ENCODE results near the gene KLB.
"Not testable (repeated sequence)": the region's sequence is repeated elsewhere in the genome, so short reads cannot be mapped to it uniquely, and the experiment has no call there.

The KLB gene

GRCh38 chr4:39406763-39407583 lies at the start of gene KLB:
Gene KLB, plus strand, starts transcription at chr4:39406930. Its CDS starts 20 bp downstream, at chr4:39406950.
- DNase-seq (ENCODE audit: low read depth in 2 of 2) = no peak

GRCh38 chr4:39357002-39357401 lies 49.7 kb upstream of the KLB start:
- DNase-seq (ENCODE audit: low read depth in 2 of 2) = no peak

- DNase-seq (ENCODE audit: low read depth in 2 of 2) = not testable (repeated sequence)
Observed at GRCh38 chr4:39360611-39361010, 46.1 kb upstream of the KLB start.

GRCh38 chr4:39362827-39363226 lies 43.9 kb upstream of the KLB start:
- DNase-seq (ENCODE audit: low read depth in 2 of 2) = no peak

- no peak for DNase-seq (ENCODE audit: low read depth in 2 of 2)
Observed at GRCh38 chr4:39363773-39364393, 42.8 kb upstream of the KLB start.

- DNase-seq (ENCODE audit: low read depth in 2 of 2) = no peak
Observed at GRCh38 chr4:39365360-39365759, 41.4 kb upstream of the KLB start.

GRCh38 chr4:39365830-39366771 lies 40.6 kb upstream of the KLB start, which contains the start of gene RFC1:
Gene RFC1, minus strand, starts transcription at chr4:39366362. Its CDS starts 121 bp downstream, at chr4:39366241.
- peak; percentile 87 to 88 for DNase-seq (ENCODE audit: low read depth in 2 of 2)

GRCh38 chr4:39367166-39367565 lies 39.6 kb upstream of the KLB start:
- no peak for DNase-seq (ENCODE audit: low read depth in 2 of 2)

- DNase-seq (ENCODE audit: low read depth in 2 of 2) = no peak
Observed at GRCh38 chr4:39369301-39369700, 37.4 kb upstream of the KLB start.

GRCh38 chr4:39371209-39371608 lies 35.5 kb upstream of the KLB start:
- DNase-seq (ENCODE audit: low read depth in 2 of 2) = not testable (repeated sequence)

GRCh38 chr4:39375478-39375877 lies 31.3 kb upstream of the KLB start:
- DNase-seq (ENCODE audit: low read depth in 2 of 2) = no peak

GRCh38 chr4:39383690-39384089 lies 23.0 kb upstream of the KLB start:
- no peak for DNase-seq (ENCODE audit: low read depth in 2 of 2)

- DNase-seq (ENCODE audit: low read depth in 2 of 2) = no peak
Observed at GRCh38 chr4:39384563-39384962, 22.2 kb upstream of the KLB start.

- DNase-seq (ENCODE audit: low read depth in 2 of 2) = no peak
Observed at GRCh38 chr4:39390603-39391002, 16.1 kb upstream of the KLB start.

- no peak for DNase-seq (ENCODE audit: low read depth in 2 of 2)
Observed at GRCh38 chr4:39394706-39395105, 12.0 kb upstream of the KLB start.

GRCh38 chr4:39401640-39402039 lies 5.1 kb upstream of the KLB start:
- not testable (repeated sequence) for DNase-seq (ENCODE audit: low read depth in 2 of 2)

- DNase-seq (ENCODE audit: low read depth in 2 of 2) = no peak
Observed at GRCh38 chr4:39407584-39407885, 805 bp downstream of the KLB start.

- no peak for DNase-seq (ENCODE audit: low read depth in 2 of 2)
Observed at GRCh38 chr4:39410415-39410814, 3.7 kb downstream of the KLB start.

- not testable (repeated sequence) for DNase-seq (ENCODE audit: low read depth in 2 of 2)
Observed at GRCh38 chr4:39411561-39411960, 4.8 kb downstream of the KLB start.

GRCh38 chr4:39415678-39416283 lies 9.1 kb downstream of the KLB start:
- no peak for DNase-seq (ENCODE audit: low read depth in 2 of 2)

GRCh38 chr4:39422247-39422646 lies 15.5 kb downstream of the KLB start:
- no peak for DNase-seq (ENCODE audit: low read depth in 2 of 2)

- not testable (repeated sequence) for DNase-seq (ENCODE audit: low read depth in 2 of 2)
Observed at GRCh38 chr4:39425297-39425696, 18.6 kb downstream of the KLB start.

Data from stimulated activated CD8-positive, alpha-beta memory T cell treated with anti-CD3 and anti-CD28 coated beads, Interleukin-2, amount 100 ng/mL, for 1 hour (primary cell).